Kidney capillary endothelial cell (primary cell): ENCODE measurements around the gene GUCY2C.
"Not testable (repeated sequence)": the region's sequence is repeated elsewhere in the genome, so short reads cannot be mapped to it uniquely, and the experiment has no call there.

Source experiments
- DNase-seq: peaks from one replicate; pipeline ENCODE4 v3.0.0-alpha.2; 2018; ENCODE audit warnings: low spot score

Gene GUCY2C

GRCh38 chr12:14696265-14696741 is at the start of gene GUCY2C:
Gene GUCY2C (minus strand): TSS chr12:14696599. CDS start chr12:14696448, 151 bp downstream.
- no peak for DNase-seq

DNA sequence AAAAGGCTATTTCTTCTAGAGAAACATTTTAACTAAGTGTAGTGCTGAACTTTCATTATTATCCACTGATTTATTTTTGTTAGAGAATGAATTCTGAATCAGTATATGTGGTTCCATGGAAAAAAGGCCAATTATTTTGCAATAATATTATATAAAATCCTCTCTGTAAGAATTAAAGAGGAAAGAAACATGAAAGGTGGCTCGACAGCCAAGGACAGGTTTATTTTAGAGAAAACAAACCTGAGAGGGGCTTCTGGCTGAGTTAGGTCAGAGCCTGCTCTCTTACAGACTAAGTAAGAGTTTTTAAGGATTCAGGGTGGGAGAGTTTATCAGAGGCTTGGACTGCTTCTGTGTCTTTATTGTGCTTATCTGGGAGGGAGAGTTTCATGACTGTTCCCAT is 46.7 kb upstream of the GUCY2C start:
- DNase-seq = no peak

- no peak for DNase-seq
These were observed 45.5 kb upstream of the GUCY2C start for GRCh38 chr12:14741942-14742341.

DNA sequence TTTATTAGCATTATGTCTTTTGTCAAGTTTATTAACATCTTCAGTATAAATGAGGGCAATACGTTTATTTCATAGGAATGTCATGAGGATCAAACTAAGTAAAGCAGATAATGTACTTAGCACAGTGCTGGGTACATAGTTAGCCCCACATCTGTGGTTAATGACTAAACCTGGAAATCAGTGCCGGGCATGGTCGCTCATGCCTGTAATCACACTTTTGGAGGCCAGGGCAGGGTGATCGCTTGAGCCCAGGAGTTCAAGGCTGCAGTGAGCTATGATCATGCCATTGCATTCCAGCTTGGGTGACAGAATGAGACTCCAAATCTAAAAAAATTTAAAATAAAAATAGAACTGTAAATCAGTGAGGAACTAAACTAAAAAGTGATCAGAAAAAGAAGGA is 44.8 kb upstream of the GUCY2C start:
- no peak for DNase-seq

DNA sequence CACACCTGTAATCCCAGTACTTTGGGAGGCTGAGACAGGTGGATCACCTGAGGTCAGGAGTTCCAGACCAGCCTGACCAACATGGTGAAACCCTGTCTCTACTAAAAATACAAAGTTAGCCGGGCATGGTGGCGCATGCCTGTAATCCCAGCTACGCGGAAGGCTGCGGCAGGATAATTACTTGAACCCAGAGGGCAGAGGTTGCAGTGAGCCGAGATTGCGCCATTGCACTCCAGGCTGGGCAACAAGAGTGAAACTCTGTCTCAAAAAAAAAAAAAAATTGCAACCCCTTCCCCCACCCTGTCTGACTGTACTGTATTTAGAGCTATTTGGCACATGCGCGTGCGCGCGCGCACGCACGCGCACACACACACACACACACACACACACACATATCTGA is 40.0 kb upstream of the GUCY2C start:
- not testable (repeated sequence) for DNase-seq

- DNase-seq = no peak
These were observed 35.4 kb upstream of the GUCY2C start for GRCh38 chr12:14731821-14732220.

DNA sequence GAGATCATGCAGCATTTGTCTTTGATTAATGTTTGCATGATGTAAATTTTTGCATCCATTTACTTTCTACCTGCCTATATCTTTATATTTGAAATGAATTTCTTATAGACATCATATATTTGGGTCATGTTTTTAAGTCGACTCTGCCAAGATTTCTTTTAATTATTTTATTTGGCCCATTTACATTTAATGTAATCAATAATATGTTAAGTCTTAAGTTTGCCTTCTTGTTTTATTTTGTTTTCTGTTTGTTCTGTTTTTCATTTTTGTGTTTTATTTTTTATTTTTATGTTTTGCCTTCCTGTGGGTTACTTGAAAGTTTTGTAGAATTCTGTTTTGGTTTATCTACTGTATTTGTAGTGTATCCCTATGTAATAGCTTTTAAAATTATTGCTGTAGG is 33.2 kb upstream of the GUCY2C start:
- DNase-seq = no peak

- no peak for DNase-seq
These were observed 27.4 kb upstream of the GUCY2C start for GRCh38 chr12:14723763-14724162.

- DNase-seq = peak; percentile 34
These were observed 20.5 kb upstream of the GUCY2C start for GRCh38 chr12:14716848-14717444.

- no peak for DNase-seq
These were observed 18.0 kb upstream of the GUCY2C start for GRCh38 chr12:14714437-14714836.

- no peak for DNase-seq
These were observed 14.4 kb upstream of the GUCY2C start for GRCh38 chr12:14710632-14711320.

GRCh38 chr12:14701809-14702568 is 5.6 kb upstream of the GUCY2C start:
- no peak for DNase-seq

- no peak for DNase-seq
These were observed 4.5 kb upstream of the GUCY2C start for GRCh38 chr12:14700935-14701334.

GRCh38 chr12:14699923-14700322 is 3.5 kb upstream of the GUCY2C start:
- no peak for DNase-seq

DNA sequence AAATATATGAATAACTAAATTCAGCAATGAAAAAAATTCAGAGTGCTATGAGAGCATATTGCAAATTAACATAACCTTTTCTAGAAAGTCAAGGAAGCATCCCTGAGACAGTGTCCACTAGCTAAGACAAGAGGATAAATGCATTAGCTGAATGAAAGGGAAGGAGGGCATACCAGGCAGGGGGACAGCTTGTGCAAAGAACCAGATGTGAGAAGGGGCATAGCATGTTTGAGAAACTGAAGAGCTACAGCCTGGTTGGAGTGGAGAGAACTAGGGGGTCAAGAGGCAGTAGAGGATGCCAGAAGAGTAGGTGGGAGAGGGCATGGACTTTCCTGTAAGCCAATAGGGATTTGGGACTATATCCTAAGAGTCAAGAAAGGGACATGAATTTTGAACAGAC is 2.2 kb upstream of the GUCY2C start:
- no peak for DNase-seq

- DNase-seq = no peak
These were observed 671 bp downstream of the GUCY2C start for GRCh38 chr12:14695715-14696141.

DNA sequence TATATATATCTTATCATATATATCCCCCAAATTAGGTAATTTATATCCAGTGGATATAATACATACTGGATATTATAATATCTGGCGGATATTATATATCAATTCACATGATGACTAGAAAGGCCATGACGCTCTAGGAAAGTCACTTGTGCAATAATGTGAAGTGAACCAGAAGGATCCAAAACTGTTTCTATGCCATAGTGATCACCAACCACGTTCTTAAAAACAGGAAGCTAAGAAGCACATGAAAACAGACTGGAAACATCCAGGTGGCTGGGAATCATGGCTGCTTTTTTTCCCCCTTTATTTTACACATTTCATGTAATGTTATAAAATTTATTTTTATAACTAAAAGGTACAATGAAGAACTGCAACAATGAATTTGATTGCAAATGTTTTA is 1.4 kb downstream of the GUCY2C start:
- DNase-seq = no peak

DNA sequence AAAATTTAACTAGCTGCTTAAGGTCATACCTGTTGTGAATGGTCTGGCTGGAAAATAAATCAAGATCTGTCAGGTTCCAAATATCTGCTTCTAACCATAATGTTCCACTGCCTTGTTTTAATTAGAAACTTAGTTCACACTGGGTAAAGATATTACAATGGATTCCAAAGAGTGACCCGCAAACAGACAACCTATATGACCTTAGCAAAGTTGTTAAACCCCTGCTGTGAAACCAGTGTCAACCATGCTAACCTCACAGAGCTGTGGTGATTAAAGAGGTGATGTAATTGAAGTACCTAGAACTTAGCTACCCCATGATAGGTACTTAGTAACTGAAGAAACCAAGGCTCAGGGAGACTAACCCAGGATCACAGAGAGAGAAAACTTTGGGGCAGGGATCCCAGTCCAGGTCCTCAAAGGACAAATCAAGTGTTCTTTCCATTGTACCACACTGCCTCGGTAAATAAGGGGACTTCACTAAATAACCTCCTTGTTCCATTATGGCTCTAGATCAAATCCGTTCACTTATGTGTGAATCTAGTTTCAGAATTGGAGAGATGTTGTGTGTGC is 2.2 kb downstream of the GUCY2C start:
- no peak for DNase-seq

- no peak for DNase-seq
These were observed 3.3 kb downstream of the GUCY2C start for GRCh38 chr12:14693116-14693515.

DNA sequence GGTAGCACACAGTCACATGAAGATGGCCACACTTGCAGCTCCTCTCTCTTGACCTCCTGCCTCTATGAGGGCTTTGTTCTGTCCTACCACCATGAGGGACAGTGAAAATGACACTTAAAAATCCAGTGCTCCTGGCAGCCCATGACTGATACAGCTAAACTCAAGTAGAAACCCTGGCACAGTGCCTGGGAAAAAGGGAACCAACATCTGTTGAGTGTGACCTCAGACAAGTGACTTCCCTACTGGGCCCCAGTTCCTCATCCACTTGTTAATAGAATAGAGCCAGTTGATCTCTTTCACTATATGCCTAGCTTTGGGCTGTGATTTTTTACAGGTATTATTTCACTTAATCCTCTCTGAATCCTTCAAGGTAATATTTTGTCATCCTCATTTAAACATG is 4.8 kb downstream of the GUCY2C start:
- no peak for DNase-seq

GRCh38 chr12:14689996-14690395 is 6.4 kb downstream of the GUCY2C start:
- no peak for DNase-seq

DNA sequence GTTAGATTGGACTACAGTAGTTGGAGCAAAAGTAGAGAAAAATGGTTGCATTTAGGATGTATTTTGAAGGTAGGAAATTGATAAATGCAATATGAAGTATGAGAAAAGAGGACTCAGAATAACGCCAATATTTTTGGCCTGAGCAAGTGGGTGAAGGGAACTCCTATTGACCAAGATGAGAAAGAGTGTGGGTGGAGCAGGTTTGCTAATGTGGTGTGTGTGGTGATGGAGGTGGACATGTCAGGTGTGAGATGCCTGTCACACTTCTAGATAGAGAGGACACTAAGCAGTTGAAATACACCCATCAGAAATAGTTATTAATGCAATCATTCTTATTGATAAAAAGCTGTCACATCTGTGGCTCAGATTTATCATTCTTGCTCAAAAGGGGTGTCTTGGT is 7.3 kb downstream of the GUCY2C start:
- no peak for DNase-seq

DNA sequence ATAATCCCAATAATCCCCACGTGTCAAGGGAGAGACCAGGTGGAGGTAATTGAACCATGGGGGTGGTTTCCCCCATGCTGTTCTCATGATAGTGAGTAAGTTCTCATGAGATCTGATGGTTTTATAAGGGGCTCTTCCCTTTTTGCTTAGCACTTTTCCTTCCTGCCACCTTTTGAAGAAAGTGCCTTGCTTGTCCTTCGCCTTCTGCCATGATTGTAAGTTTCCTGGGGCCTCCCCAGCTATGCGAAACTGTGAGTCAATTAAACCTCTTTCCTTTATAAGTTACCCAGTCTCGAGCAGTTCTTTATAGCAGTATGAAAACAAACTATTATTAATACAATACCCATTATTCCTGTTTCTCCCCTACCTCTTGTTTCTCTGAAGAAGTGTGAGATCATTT is 14.2 kb downstream of the GUCY2C start:
- DNase-seq = not testable (repeated sequence)
